MM.1S (cell line): ENCODE measurements around the gene FBXW2.

Source experiments
- DNase-seq: peaks from one replicate; pipeline ENCODE4 v3.0.0-alpha.2; 2015
- H2AFZ ChIP-seq: fragments of 300-600 bp; sonication (generic); 2 replicates; pipeline ENCODE4 v1.6.0; 2016; ENCODE audit warnings: antibody characterized with exemption, low read length
- H3F3A ChIP-seq: fragments of 300-600 bp; sonication (generic); 2 replicates; pipeline ENCODE4 v1.6.1; 2016; ENCODE audit warnings: mild to moderate bottlenecking, antibody characterized with exemption, low read length, moderate library complexity, mixed read lengths; ENCODE audit not compliant: insufficient read depth
- H3K27ac ChIP-seq: fragments of 300-600 bp; sonication (generic); 2 replicates; pipeline ENCODE4 v1.5.1; 2016; ENCODE audit warnings: mild to moderate bottlenecking, low read length
- H3K27me3 ChIP-seq: fragments of 300-600 bp; sonication (generic); replicated peaks from 2 replicates; pipeline ENCODE4 v1.6.0; 2016; ENCODE audit warnings: low read length; ENCODE audit not compliant: insufficient read depth
- H3K36me3 ChIP-seq: fragments of 300-600 bp; sonication (generic); replicated peaks from 2 replicates; pipeline ENCODE4 v1.6.1; 2016; ENCODE audit warnings: mild to moderate bottlenecking, low read length, mixed read lengths; ENCODE audit not compliant: insufficient read depth
- H3K4me1 ChIP-seq: fragments of 300-600 bp; sonication (generic); 2 replicates; pipeline ENCODE4 v1.6.1; 2016; ENCODE audit warnings: low read length, mixed read lengths
- H3K4me2 ChIP-seq: fragments of 300-600 bp; sonication (generic); 2 replicates; pipeline ENCODE4 v1.6.0; 2016; ENCODE audit warnings: low read depth, low read length
- H3K4me3 ChIP-seq: fragments of 300-600 bp; sonication (generic); 2 replicates; pipeline ENCODE4 v1.5.1; 2016; ENCODE audit warnings: low read length, mixed read lengths
- H3K79me2 ChIP-seq: fragments of 300-600 bp; sonication (generic); 2 replicates; pipeline ENCODE4 v1.6.1; 2016; ENCODE audit warnings: mixed run types, low read length, mixed read lengths
- H3K9ac ChIP-seq: fragments of 300-600 bp; sonication (generic); 2 replicates; pipeline ENCODE4 v1.6.1; 2016; ENCODE audit warnings: low read length, mixed read lengths
- H3K9me2 ChIP-seq: fragments of 300-600 bp; sonication (generic); replicated peaks from 2 replicates; pipeline ENCODE4 v1.6.1; 2016; ENCODE audit warnings: mild to moderate bottlenecking, low read length, mixed read lengths; ENCODE audit not compliant: insufficient read depth
- H3K9me3 ChIP-seq: fragments of 300-600 bp; sonication (generic); replicated peaks from 2 replicates; pipeline ENCODE4 v1.6.1; 2016; ENCODE audit warnings: mild to moderate bottlenecking, low read length, mixed read lengths; ENCODE audit not compliant: insufficient read depth
- H4K20me1 ChIP-seq: fragments of 300-600 bp; sonication (generic); 2 replicates; pipeline ENCODE4 v1.6.1; 2016; ENCODE audit warnings: mild to moderate bottlenecking, low read length, moderate library complexity, mixed read lengths; ENCODE audit not compliant: insufficient read depth
- EZH2 ChIP-seq: fragments of 300-600 bp; sonication (generic); optimal IDR thresholded peaks from 2 replicates; pipeline ENCODE3; 2017; ENCODE audit warnings: low read depth, mild to moderate bottlenecking, antibody characterized with exemption, low read length, mixed read lengths
- EZH2phosphoT487 ChIP-seq: fragments of 300-600 bp; sonication (generic); IDR thresholded peaks from 2 replicates; pipeline ENCODE4 v1.6.1; 2018; ENCODE audit warnings: antibody characterized with exemption, low read length
- TF ChIP-seq, protein P1 (sequence below): fragments of 300-600 bp; sonication (generic); IDR thresholded peaks from 2 replicates; pipeline ENCODE4 v1.5.1; 2016; ENCODE audit warnings: antibody characterized with exemption, low read length, mixed read lengths

FBXW2 gene

DNA sequence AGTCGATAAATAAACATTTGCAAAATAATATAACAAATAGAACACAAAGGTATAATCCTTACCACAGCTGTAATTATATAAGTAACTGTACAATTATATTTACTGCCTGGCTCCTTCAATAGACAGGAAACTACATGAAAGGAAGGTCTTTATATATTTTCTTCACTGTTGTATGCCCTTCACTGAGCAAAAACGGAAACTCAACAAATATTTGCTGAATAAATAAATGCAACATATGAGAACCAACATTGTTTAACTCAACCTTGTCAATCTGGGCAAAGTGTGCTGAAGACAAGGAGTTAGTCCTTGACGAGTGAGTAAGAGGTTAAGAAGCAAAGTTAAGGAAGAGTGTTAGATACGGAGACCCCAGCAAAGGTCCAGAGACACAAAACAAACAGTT, 26.9 kb upstream of the FBXW2 start:
- H3K9ac ChIP-seq, result no peak overlapping the region
- no peak overlapping the region for H2AFZ ChIP-seq
- TF ChIP-seq, protein P1, sequence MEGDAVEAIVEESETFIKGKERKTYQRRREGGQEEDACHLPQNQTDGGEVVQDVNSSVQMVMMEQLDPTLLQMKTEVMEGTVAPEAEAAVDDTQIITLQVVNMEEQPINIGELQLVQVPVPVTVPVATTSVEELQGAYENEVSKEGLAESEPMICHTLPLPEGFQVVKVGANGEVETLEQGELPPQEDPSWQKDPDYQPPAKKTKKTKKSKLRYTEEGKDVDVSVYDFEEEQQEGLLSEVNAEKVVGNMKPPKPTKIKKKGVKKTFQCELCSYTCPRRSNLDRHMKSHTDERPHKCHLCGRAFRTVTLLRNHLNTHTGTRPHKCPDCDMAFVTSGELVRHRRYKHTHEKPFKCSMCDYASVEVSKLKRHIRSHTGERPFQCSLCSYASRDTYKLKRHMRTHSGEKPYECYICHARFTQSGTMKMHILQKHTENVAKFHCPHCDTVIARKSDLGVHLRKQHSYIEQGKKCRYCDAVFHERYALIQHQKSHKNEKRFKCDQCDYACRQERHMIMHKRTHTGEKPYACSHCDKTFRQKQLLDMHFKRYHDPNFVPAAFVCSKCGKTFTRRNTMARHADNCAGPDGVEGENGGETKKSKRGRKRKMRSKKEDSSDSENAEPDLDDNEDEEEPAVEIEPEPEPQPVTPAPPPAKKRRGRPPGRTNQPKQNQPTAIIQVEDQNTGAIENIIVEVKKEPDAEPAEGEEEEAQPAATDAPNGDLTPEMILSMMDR, result no peak
- TF ChIP-seq EZH2phosphoT487, result no peak
- no peak for TF ChIP-seq EZH2
- H3K9me2 ChIP-seq, result no peaks in the 10 kb centered on the region
- no peak for DNase-seq
- no peaks in the 10 kb centered on the region for H4K20me1 ChIP-seq
- H3K27ac ChIP-seq, result no peak overlapping the region
- H3K4me1 ChIP-seq, result no peaks in the 10 kb centered on the region
- H3K9me3 ChIP-seq, result no peaks in the 10 kb centered on the region
- H3K79me2 ChIP-seq, result no peaks in the 10 kb centered on the region
- H3K36me3 ChIP-seq, result peaks cover 5% of the 10 kb centered on the region; the same call in 1 of the 2 replicates
- H3F3A ChIP-seq, result no peaks in the 10 kb centered on the region
- no peak overlapping the region for H3K4me3 ChIP-seq
- H3K27me3 ChIP-seq, result no peaks in the 10 kb centered on the region
- no peak overlapping the region for H3K4me2 ChIP-seq

DNA sequence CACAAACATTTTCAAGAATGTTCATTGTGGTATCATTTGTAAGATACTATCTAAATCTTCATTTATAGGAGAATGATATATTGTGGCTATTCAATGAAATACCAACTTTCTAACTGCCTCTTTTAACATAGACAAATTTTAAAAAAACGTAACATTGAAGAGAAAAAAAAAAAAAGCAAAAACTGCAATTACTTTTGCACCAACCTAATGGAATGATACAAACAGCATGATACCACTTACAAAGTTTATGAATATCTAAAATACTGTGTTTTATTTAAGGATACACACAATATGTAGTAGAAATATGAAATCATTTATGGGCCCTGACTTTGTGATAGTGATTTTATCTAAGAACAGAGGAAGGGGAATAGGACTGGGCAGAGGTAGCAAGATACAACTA, 25.4 kb upstream of the FBXW2 start:
- Histone ChIP-seq H3K9me3 (no peaks in the 10 kb centered on the region), H3K27ac (no peak overlapping the region), H3K4me2 (no peak overlapping the region), H2AFZ (no peak overlapping the region), H3K36me3 (peaks cover 5% of the 10 kb centered on the region; the same call in 1 of the 2 replicates), H3K27me3 (no peaks in the 10 kb centered on the region), H4K20me1 (no peaks in the 10 kb centered on the region), H3K4me3 (no peak overlapping the region), H3K9me2 (no peaks in the 10 kb centered on the region), H3K4me1 (no peaks in the 10 kb centered on the region), H3K79me2 (no peaks in the 10 kb centered on the region), H3F3A (no peaks in the 10 kb centered on the region), H3K9ac (no peak overlapping the region)
- no peak for DNase-seq
- TF ChIP-seq EZH2 (no peak), EZH2phosphoT487 (no peak)
- TF ChIP-seq, protein P1, result no peak

DNA sequence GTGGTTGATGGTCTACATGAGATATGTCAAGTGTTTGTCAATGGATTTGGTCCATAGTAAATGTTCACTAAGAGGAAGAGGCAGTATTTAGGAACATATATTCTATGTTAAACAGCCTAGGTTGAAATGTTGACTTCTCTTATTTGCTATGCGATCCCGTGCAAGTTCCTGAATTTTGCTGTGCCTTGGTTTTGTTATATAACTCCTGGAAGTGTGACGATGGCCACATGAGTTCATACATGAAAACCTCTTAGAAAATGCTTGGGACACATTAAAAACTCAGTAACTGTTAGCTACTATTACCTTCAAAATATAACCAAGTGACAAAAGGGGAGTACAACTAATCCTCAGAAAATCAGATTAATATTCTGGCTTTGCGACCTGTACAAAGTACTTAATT, 21.9 kb upstream of the FBXW2 start:
- TF ChIP-seq EZH2phosphoT487, result no peak
- TF ChIP-seq, protein P1, result no peak
- TF ChIP-seq EZH2, result no peak
- H3K4me1 ChIP-seq, result no peaks in the 10 kb centered on the region
- no peak overlapping the region for H3K4me3 ChIP-seq
- no peaks in the 10 kb centered on the region for H3K27me3 ChIP-seq
- H3K27ac ChIP-seq, result no peak overlapping the region
- H3K9me3 ChIP-seq, result no peaks in the 10 kb centered on the region
- H3K36me3 ChIP-seq, result no peaks in the 10 kb centered on the region
- DNase-seq, result no peak
- H3F3A ChIP-seq, result no peaks in the 10 kb centered on the region
- H2AFZ ChIP-seq, result no peak overlapping the region
- no peak overlapping the region for H3K4me2 ChIP-seq
- H3K79me2 ChIP-seq, result no peaks in the 10 kb centered on the region
- H4K20me1 ChIP-seq, result no peaks in the 10 kb centered on the region
- H3K9me2 ChIP-seq, result no peaks in the 10 kb centered on the region
- no peak overlapping the region for H3K9ac ChIP-seq
